ENCODE measurements around the gene ADGRG1.

Gene ADGRG1

DNA sequence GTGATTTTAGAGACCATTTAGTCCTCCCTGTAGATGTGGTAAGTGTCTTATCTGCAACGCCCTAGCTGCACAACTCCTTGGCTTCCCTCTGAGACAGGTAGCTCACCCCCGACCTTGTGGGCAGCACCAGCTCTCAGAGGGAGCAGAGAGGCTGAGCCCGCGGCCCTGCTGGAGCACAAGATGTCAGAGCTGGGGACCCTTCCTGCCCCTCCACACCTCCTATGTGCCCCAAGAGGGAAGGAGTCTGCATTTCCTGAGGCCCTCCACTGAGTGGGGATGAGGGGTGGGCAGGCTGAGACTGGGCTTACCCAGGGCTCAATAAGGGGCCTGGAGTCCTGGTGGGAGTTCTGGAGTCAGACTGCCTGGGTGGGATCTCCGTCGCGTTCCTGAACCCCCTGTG is 12.2 kb upstream of the ADGRG1 start:
- H3K4me1 ChIP-seq (ENCODE audit: control insufficient read depth, insufficient read depth, low read length): no peaks in the 10 kb centered on the region
- H3K27me3 ChIP-seq (ENCODE audit: control insufficient read depth, insufficient read depth, low read length): no peaks in the 10 kb centered on the region

GRCh38 chr16:57616876-57617275 is 11.6 kb upstream of the ADGRG1 start:
- no peaks in the 10 kb centered on the region for H3K9me3 ChIP-seq (ENCODE audit: control insufficient read depth, insufficient read depth, low read length)
- no peak overlapping the region for H3K4me3 ChIP-seq (ENCODE audit: low read depth, low read length)
- no peak overlapping the region for H3K9ac ChIP-seq (ENCODE audit: low read depth, low read length)
- H3K4me1 ChIP-seq (ENCODE audit: control insufficient read depth, insufficient read depth, low read length): no peaks in the 10 kb centered on the region
- H3K27me3 ChIP-seq (ENCODE audit: control insufficient read depth, insufficient read depth, low read length): no peaks in the 10 kb centered on the region
- H3K36me3 ChIP-seq (ENCODE audit: control insufficient read depth, insufficient read depth, low read length): no peaks in the 10 kb centered on the region

More for the DNA sequence above, 12.2 kb upstream of the ADGRG1 start:
- Histone ChIP-seq H3K36me3 (ENCODE audit: control insufficient read depth, insufficient read depth, low read length) (no peaks in the 10 kb centered on the region), H3K9ac (ENCODE audit: low read depth, low read length) (no peak overlapping the region), H3K4me3 (ENCODE audit: low read depth, low read length) (no peak overlapping the region), H3K9me3 (ENCODE audit: control insufficient read depth, insufficient read depth, low read length) (no peaks in the 10 kb centered on the region)

GRCh38 chr16:57617604-57618111 is 10.8 kb upstream of the ADGRG1 start:
- no peak overlapping the region for H3K4me3 ChIP-seq (ENCODE audit: low read depth, low read length)
- H3K4me1 ChIP-seq (ENCODE audit: control insufficient read depth, insufficient read depth, low read length): no peaks in the 10 kb centered on the region
- no peaks in the 10 kb centered on the region for H3K9me3 ChIP-seq (ENCODE audit: control insufficient read depth, insufficient read depth, low read length)
- H3K27me3 ChIP-seq (ENCODE audit: control insufficient read depth, insufficient read depth, low read length): no peaks in the 10 kb centered on the region
- no peaks in the 10 kb centered on the region for H3K36me3 ChIP-seq (ENCODE audit: control insufficient read depth, insufficient read depth, low read length)
- H3K9ac ChIP-seq (ENCODE audit: low read depth, low read length): no peak overlapping the region

GRCh38 chr16:57618296-57619132 is 9.9 kb upstream of the ADGRG1 start:
- Histone ChIP-seq H3K4me1 (ENCODE audit: control insufficient read depth, insufficient read depth, low read length) (no peaks in the 10 kb centered on the region), H3K4me3 (ENCODE audit: low read depth, low read length) (no peak overlapping the region), H3K27me3 (ENCODE audit: control insufficient read depth, insufficient read depth, low read length) (no peaks in the 10 kb centered on the region), H3K9me3 (ENCODE audit: control insufficient read depth, insufficient read depth, low read length) (no peaks in the 10 kb centered on the region), H3K9ac (ENCODE audit: low read depth, low read length) (no peak overlapping the region), H3K36me3 (ENCODE audit: control insufficient read depth, insufficient read depth, low read length) (no peaks in the 10 kb centered on the region)

DNA sequence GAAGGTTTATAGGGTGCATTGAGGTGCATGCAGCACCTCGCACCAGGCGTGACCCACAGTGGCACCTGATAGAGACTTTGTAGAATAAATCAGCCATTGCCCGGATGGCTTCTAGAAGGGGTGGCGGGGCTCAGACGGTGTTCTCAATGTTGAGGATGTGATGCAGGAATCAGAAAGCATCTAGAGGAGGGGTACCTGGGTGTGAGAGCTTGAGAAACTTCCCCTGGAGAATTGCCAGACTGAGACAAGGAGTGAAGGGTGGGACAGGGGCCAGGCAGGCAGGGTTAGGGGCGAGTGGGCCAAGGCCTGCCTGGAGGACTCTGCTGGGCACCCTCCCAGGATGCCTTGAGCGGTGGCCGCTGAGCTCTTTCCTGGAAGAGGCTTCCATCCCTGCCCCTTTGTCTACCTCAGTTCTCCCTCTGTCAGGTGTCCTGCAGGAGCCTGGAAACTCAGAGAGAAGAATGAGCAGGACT is 9.3 kb upstream of the ADGRG1 start:
- Histone ChIP-seq H3K4me3 (ENCODE audit: low read depth, low read length) (no peak overlapping the region), H3K9me3 (ENCODE audit: control insufficient read depth, insufficient read depth, low read length) (no peaks in the 10 kb centered on the region), H3K4me1 (ENCODE audit: control insufficient read depth, insufficient read depth, low read length) (peaks cover 3% of the 10 kb centered on the region), H3K9ac (ENCODE audit: low read depth, low read length) (no peak overlapping the region), H3K27me3 (ENCODE audit: control insufficient read depth, insufficient read depth, low read length) (no peaks in the 10 kb centered on the region), H3K36me3 (ENCODE audit: control insufficient read depth, insufficient read depth, low read length) (no peaks in the 10 kb centered on the region)

- Histone ChIP-seq H3K36me3 (ENCODE audit: control insufficient read depth, insufficient read depth, low read length) (no peaks in the 10 kb centered on the region), H3K27me3 (ENCODE audit: control insufficient read depth, insufficient read depth, low read length) (no peaks in the 10 kb centered on the region), H3K9ac (ENCODE audit: low read depth, low read length) (no peak overlapping the region), H3K9me3 (ENCODE audit: control insufficient read depth, insufficient read depth, low read length) (no peaks in the 10 kb centered on the region), H3K4me3 (ENCODE audit: low read depth, low read length) (no peak overlapping the region), H3K4me1 (ENCODE audit: control insufficient read depth, insufficient read depth, low read length) (peaks cover 3% of the 10 kb centered on the region)
These were observed 8.7 kb upstream of the ADGRG1 start for GRCh38 chr16:57619606-57620334.

- Histone ChIP-seq H3K4me1 (ENCODE audit: control insufficient read depth, insufficient read depth, low read length) (peaks cover 3% of the 10 kb centered on the region), H3K9ac (ENCODE audit: low read depth, low read length) (no peak overlapping the region), H3K27me3 (ENCODE audit: control insufficient read depth, insufficient read depth, low read length) (no peaks in the 10 kb centered on the region), H3K36me3 (ENCODE audit: control insufficient read depth, insufficient read depth, low read length) (no peaks in the 10 kb centered on the region), H3K4me3 (ENCODE audit: low read depth, low read length) (no peak overlapping the region), H3K9me3 (ENCODE audit: control insufficient read depth, insufficient read depth, low read length) (no peaks in the 10 kb centered on the region)
These were observed 7.8 kb upstream of the ADGRG1 start for GRCh38 chr16:57620335-57621231.

- Histone ChIP-seq H3K4me1 (ENCODE audit: control insufficient read depth, insufficient read depth, low read length) (peaks cover 3% of the 10 kb centered on the region), H3K27me3 (ENCODE audit: control insufficient read depth, insufficient read depth, low read length) (no peaks in the 10 kb centered on the region)
These were observed 6.7 kb upstream of the ADGRG1 start for GRCh38 chr16:57621521-57622271.

GRCh38 chr16:57622361-57623250 is 5.8 kb upstream of the ADGRG1 start:
- Histone ChIP-seq H3K27me3 (ENCODE audit: control insufficient read depth, insufficient read depth, low read length) (no peaks in the 10 kb centered on the region), H3K4me3 (ENCODE audit: low read depth, low read length) (no peak overlapping the region), H3K36me3 (ENCODE audit: control insufficient read depth, insufficient read depth, low read length) (no peaks in the 10 kb centered on the region), H3K4me1 (ENCODE audit: control insufficient read depth, insufficient read depth, low read length) (peaks cover 6% of the 10 kb centered on the region), H3K9me3 (ENCODE audit: control insufficient read depth, insufficient read depth, low read length) (no peaks in the 10 kb centered on the region), H3K9ac (ENCODE audit: low read depth, low read length) (no peak overlapping the region)

More at GRCh38 chr16:57621521-57622271, 6.7 kb upstream of the ADGRG1 start:
- H3K9ac ChIP-seq (ENCODE audit: low read depth, low read length): no peak overlapping the region
- no peak overlapping the region for H3K4me3 ChIP-seq (ENCODE audit: low read depth, low read length)
- H3K9me3 ChIP-seq (ENCODE audit: control insufficient read depth, insufficient read depth, low read length): no peaks in the 10 kb centered on the region
- H3K36me3 ChIP-seq (ENCODE audit: control insufficient read depth, insufficient read depth, low read length): no peaks in the 10 kb centered on the region
